ENCODE results near the gene DCD.
A peak's percentile ranks its signal among the peaks of the same experiment; 100 is the strongest.

DCD gene

DNA sequence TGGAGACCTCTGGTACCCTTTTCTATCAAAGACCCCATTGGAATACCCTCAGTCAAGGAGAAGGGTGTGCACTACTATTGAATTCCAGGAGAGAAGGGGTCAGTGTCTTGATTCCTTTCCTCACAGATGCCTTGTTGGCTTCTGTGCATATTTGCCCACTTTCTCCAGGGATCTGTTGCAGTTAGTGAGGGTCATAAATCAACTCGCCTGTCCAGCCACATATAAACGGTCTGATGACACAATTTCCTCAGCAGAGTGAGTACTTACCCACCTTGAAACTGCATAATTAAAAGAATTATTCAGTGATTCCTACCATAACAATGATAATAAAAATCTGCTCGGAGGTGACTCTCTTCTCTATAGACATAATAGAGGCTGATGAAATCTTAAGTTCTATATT is 13.9 kb upstream of the DCD start:
- TF ChIP-seq, protein P1, sequence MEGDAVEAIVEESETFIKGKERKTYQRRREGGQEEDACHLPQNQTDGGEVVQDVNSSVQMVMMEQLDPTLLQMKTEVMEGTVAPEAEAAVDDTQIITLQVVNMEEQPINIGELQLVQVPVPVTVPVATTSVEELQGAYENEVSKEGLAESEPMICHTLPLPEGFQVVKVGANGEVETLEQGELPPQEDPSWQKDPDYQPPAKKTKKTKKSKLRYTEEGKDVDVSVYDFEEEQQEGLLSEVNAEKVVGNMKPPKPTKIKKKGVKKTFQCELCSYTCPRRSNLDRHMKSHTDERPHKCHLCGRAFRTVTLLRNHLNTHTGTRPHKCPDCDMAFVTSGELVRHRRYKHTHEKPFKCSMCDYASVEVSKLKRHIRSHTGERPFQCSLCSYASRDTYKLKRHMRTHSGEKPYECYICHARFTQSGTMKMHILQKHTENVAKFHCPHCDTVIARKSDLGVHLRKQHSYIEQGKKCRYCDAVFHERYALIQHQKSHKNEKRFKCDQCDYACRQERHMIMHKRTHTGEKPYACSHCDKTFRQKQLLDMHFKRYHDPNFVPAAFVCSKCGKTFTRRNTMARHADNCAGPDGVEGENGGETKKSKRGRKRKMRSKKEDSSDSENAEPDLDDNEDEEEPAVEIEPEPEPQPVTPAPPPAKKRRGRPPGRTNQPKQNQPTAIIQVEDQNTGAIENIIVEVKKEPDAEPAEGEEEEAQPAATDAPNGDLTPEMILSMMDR (conservative IDR thresholded peaks at IDR 0.05) = no peak
- TF ChIP-seq ZFX (IDR thresholded peaks at IDR 0.05) = no peak
- H3K27ac ChIP-seq = no peak overlapping the region

DNA sequence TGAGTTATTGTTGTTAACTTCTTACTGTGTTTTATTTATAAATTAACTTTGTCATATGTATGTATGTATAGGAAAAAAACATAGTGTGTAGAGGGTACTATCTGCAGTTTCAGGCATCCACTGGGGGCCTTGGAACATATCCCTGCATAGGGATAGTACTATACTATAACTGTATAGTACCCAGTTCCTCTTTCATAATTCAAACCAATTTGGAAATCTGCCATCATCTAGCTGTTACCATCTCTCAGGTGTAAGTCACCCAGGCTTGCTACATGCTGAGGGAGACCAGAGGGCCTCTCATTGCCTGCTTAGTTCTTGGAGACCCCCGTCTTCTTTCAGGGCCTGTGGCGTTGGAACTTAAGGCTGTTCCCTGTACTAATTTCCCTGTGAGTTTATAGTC is 12.9 kb upstream of the DCD start:
- no peak overlapping the region for H3K27ac ChIP-seq
- TF ChIP-seq, protein P1 (conservative IDR thresholded peaks at IDR 0.05) = no peak
- TF ChIP-seq ZFX (IDR thresholded peaks at IDR 0.05) = no peak

DNA sequence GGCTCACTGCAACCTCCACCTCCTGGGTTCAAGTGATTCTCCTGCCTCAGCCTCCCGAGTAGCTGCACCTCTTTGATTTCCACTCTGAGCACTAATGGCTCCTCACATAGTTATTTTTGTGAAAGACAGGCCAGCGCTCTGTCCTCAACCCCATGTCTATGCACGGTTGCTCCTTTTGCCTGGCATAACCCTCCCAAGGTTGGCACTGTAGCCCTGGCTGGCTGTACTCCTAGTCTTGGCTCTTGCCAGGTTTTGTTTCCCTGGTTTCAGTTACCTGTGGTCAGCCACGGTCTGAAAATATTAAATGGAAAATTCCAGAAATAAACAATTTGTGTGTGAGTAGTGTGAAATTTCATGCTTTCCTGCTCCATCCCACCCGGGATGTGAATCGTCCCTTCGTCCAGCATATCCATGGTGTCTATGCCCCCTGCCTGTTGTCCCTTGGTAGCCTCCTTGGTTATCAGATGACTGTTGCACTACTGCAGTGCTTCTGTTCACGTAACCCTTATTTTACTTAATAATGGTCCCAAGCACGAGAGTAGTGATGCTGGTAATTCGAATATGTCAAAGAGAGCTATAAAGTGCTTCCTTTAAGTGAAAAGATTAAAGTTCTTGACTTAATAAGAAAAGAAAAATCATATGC is 12.3 kb upstream of the DCD start:
- TF ChIP-seq, protein P1 (conservative IDR thresholded peaks at IDR 0.05) = no peak
- no peak for TF ChIP-seq ZFX (IDR thresholded peaks at IDR 0.05)
- H3K27ac ChIP-seq = no peak overlapping the region

DNA sequence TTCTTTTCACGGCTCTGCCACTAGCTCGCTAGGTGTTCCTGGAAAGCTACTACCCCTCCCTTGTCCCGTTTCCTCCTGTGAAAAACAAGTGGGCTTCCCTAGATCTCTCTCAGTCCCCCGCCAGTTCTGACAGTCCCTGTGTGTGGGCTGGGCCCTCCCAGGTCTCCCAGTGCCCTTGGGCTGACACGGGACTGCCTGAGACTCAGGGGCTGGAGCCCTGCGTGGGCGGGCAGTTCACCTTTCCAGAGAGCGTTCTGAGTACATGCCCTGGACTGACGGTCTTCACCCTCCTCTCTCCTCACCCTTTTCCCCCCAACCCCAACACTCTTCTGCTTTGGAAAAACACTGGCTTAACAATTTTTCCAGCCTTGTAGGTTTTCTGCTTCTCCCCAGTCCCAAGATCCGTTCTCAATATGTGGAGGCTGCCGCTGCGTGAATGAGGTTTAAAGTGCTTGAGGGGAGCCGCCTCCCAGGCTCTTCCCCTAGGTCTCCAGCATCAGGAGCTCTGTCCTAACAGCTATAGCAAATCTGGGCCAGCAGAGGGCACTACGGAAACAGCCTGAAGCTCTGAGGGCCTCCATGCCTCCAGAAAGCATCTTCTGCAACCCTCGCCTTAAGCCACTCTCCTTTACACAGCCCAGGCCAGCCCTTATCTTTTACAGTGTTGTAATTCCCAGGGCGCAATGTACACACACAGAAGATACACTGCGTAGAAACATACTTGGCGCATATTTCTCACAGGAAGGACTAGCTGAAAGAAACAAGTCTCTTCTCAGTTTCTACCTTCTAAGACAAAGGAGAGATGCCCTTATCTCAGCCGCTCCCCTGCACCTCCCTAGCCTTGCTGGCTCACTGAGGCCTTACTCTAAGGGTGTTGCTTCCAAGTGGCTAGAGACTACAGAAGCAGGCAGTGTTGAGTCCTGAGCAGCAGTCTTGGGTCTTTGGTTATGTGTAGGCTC is 10.4 kb upstream of the DCD start:
- no peak overlapping the region for H3K27ac ChIP-seq
- TF ChIP-seq, protein P1 (conservative IDR thresholded peaks at IDR 0.05) = peak; percentile 89
- TF ChIP-seq ZFX (IDR thresholded peaks at IDR 0.05) = no peak

DNA sequence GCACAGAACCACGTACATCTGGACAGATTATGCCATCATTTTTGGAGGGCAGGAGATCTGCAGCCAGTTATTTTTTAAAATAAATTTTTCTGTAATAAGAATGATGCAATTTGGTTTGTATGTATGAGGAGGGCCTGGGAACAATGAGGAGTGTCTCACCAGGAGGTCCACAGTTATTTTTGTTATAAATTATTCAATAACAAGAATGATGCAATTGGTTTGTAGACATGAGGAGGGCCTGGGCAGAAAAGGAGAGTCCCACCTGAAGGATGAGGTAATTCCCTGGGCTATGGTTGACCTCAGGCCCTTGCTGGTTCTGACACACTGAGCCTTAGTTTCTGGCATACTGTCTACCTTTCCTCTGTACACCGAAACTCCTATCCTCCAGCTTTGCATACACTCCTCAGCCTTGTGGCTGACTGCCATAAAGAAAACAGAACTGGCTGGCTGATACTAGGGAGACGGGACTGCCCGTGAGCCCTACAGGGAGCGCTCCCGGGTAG is 9.0 kb upstream of the DCD start:
- H3K27ac ChIP-seq = no peak overlapping the region
- TF ChIP-seq ZFX (IDR thresholded peaks at IDR 0.05) = no peak
- TF ChIP-seq, protein P1 (conservative IDR thresholded peaks at IDR 0.05) = no peak

DNA sequence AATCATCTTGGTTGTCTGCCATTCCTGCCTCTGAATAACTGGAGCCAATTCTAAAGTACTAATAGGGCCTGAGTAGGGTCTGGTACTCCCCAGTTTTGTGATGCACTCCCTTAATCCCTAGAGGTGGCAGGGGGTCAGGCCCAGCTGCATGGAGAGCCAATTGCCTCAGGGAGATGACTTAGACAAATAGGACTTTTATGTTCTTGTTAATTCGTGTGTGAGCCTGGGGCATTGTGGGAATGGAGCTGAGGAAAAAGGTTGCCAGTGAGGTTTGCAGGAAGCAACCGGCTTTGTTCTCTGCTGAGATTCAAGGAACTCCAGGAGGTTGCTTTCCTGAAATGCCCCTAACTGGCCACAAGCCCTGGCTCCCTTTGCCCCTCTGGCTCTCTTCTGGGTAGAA is 6.8 kb upstream of the DCD start:
- TF ChIP-seq, protein P1 (conservative IDR thresholded peaks at IDR 0.05) = no peak
- TF ChIP-seq ZFX (IDR thresholded peaks at IDR 0.05) = no peak
- H3K27ac ChIP-seq = no peak overlapping the region

DNA sequence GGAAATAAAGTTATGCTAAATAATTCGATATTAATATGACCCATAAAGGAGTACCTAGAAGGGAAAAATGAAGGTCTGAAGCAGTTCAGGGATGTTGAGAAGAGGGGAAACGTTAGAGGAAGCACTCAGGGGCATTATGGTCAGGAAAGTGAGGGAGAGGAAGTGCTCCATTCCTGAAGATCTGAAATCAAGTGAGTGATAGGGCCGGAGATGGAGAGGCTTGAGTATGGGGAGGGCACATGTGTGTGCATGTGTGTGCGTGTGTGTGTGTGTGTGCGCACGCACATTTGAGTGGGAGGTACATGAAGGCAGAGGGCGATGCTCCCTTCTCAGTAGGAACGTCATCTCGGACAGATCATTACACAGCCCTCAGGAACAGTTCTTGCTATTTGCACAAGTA is 4.9 kb upstream of the DCD start:
- TF ChIP-seq, protein P1 (conservative IDR thresholded peaks at IDR 0.05) = no peak
- no peak for TF ChIP-seq ZFX (IDR thresholded peaks at IDR 0.05)
- no peak overlapping the region for H3K27ac ChIP-seq
